Uterus (tissue), 4 donors: ENCODE results near the gene INAFM1. TPM values are rescaled to one million over a fixed set of nuclear protein-coding genes. Genes with fewer than 3 reads are reported as not detected.
A peak's percentile ranks its signal among the peaks of the same experiment; 100 is the strongest.
"Not testable (repeated sequence)": the region's sequence is repeated elsewhere in the genome, so short reads cannot be mapped to it uniquely, and the experiment has no call there.

Experiments used
- DNase-seq, 2 donors: peaks; one replicate each; pipeline ENCODE4 v3.0.0-alpha.2; 2019 to 2020
- H3K27ac ChIP-seq, 2 donors: fragments of 200-600 bp; sonication (generic); 1 replicate in 1 of 2; 2 replicates in 1 of 2; pipeline ENCODE4 v1.5.1; 2016 to 2018
- H3K27me3 ChIP-seq, 2 donors: fragments of 200-600 bp; sonication (generic); one replicate each; pipeline ENCODE4 v1.5.1; 2018 to 2019; ENCODE audit warnings: control low read depth in 1 of 2
- H3K36me3 ChIP-seq, 2 donors: fragments of 200-600 bp; sonication (generic); one replicate each; pipeline ENCODE4 v1.5.1; 2019; ENCODE audit warnings: control low read depth in 1 of 2
- H3K4me1 ChIP-seq, 2 donors: fragments of 200-600 bp; sonication (generic); one replicate each; pipeline ENCODE4 v1.5.1; 2018 to 2019; ENCODE audit warnings: control low read depth in 1 of 2
- H3K4me3 ChIP-seq, 2 donors: fragments of 200-600 bp; sonication (generic); 1 replicate in 1 of 2; 2 replicates in 1 of 2; pipeline ENCODE4 v1.5.1; 2018 to 2019; ENCODE audit warnings: mild to moderate bottlenecking in 1 of 2
- H3K9me3 ChIP-seq, 2 donors: fragments of 200-600 bp; sonication (generic); one replicate each; pipeline ENCODE4 v1.5.1; 2019; ENCODE audit warnings: control low read depth in 1 of 2
- POLR2A ChIP-seq, 2 donors: fragments of 450-650 bp; IDR thresholded peaks; one replicate each; pipeline ENCODE4 v1.6.1; 2016; ENCODE audit warnings: antibody characterized with exemption in 2 of 2, mild to moderate bottlenecking in 1 of 2, moderate library complexity in 1 of 2
- intact Hi-C: fragments of 100-400 bp; cut with DNase I; formaldehyde crosslinking; loops from one replicate; pipeline ENCODE4 v1.15.1; 2023; ENCODE audit warnings: low total_unique reads
- total RNA-seq, 4 donors: library from RNA; depleted of rRNA in 3 of 4; stranded (reverse); fragments of >200 nt in 3 of 4; gene quantifications; one replicate each; pipeline versions ENCODE4 v1.1.0 to v1.2.4, GENCODE V29; 2014 to 2023
- TF ChIP-seq, protein P1 (sequence below), 4 experiments: fragments of 200-600 bp in 2 of 4; fragments of 450-650 bp in 2 of 4; sonication (generic) in 2 of 4; IDR thresholded peaks; one replicate each; pipeline ENCODE4 v1.5.1; 2016 to 2019; ENCODE audit warnings: antibody characterized with exemption in 4 of 4, mild to moderate bottlenecking in 2 of 4, moderate library complexity in 1 of 4
- donor health status: DM: yes; HTN: yes; CAD: no.

INAFM1 gene
- total RNA-seq, 4 donors from 2014 or later = 2.8 to 39.5 (median 13.5) TPM

DNA sequence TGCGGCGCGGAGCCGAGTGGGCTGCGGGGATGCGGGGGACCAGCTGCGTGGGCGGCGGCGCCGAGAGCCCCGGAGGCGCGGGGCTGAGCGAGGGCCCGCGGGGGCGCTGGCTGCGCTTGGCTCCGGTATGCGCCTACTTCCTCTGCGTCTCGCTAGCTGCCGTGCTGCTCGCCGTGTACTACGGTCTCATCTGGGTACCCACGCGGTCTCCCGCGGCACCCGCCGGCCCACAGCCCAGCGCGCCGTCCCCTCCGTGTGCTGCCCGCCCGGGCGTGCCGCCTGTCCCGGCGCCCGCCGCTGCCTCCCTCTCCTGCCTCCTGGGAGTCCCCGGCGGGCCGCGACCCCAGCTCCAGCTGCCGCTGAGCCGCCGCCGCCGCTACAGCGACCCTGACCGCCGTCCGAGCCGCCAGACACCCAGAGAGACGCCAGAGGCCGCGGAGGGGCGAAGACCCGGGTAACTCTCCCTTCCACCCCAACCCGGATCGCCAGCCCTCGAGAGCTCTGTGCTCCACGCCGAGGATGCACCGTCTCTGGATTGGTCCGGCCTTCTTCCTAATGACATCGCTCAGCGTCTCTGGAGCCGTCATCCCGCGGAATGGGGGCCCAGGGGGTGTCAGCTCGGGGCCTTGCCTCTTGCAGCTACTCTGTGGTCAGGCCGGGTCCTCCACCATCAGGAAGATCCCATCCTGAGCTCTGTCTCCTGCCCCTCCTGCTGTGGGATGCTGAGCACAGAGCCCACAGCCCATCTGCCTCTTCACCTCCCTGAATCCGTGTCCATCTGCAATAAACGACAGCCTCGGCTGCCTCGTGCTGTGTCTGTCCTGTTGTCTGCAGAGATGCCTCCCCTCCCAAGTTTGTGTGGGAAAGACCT, 441 bp downstream of the INAFM1 start:
- intact Hi-C loops = no loop called here
- H3K4me3 ChIP-seq = peak overlapping the region; percentile 30 to 61
- no peaks in the 10 kb centered on the region for H3K9me3 ChIP-seq
- H3K36me3 ChIP-seq = no peaks in the 10 kb centered on the region
- H3K27me3 ChIP-seq = no peaks in the 10 kb centered on the region
- TF ChIP-seq, protein P1, sequence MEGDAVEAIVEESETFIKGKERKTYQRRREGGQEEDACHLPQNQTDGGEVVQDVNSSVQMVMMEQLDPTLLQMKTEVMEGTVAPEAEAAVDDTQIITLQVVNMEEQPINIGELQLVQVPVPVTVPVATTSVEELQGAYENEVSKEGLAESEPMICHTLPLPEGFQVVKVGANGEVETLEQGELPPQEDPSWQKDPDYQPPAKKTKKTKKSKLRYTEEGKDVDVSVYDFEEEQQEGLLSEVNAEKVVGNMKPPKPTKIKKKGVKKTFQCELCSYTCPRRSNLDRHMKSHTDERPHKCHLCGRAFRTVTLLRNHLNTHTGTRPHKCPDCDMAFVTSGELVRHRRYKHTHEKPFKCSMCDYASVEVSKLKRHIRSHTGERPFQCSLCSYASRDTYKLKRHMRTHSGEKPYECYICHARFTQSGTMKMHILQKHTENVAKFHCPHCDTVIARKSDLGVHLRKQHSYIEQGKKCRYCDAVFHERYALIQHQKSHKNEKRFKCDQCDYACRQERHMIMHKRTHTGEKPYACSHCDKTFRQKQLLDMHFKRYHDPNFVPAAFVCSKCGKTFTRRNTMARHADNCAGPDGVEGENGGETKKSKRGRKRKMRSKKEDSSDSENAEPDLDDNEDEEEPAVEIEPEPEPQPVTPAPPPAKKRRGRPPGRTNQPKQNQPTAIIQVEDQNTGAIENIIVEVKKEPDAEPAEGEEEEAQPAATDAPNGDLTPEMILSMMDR (IDR thresholded peaks at IDR 0.05) = peak in 1 of 4 experiments; percentile 22
- peak; percentile 5 to 30 for TF ChIP-seq POLR2A (IDR thresholded peaks at IDR 0.05)
- peaks cover 3 to 16% of the 10 kb centered on the region in 2 donors for H3K4me1 ChIP-seq
- peak; percentile 57 to 62 for DNase-seq
- H3K27ac ChIP-seq = peak overlapping the region; percentile 88 to 93

DNA sequence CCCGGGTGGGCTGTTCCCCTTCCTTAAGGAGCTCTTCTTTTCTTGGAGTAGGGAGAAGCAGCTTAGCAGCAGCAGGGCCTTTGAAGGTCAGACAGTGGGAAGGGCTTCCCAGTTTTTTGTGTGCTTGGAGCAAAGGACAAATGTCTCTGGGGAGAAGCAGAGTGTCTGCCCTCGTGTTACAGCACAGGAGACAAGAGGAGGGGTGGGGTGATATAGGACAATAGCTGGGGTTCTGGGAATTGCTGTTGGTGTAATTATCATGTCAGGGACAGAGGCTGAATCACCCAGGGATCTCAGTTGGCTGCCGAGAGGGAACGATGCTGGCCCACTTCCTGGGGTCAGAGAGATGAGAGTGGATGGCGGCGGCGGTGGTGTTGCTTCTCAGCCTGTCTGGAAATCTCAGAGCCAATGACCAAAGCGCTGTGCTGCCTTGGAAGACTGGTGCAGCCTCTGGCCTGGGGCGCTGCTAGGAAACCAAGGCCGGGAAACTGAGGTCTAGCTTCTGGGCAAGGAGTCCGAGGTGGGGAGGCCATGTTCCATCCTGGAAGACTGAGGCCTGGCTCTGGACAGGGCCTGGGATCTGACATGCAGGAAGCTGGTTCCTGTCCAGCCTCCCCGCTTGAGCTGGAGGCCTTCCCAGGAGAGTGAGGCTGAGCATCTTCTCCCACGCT, 1.2 kb downstream of the INAFM1 start:
- peak; percentile 76 to 84 for DNase-seq
- H3K27ac ChIP-seq = peak overlapping the region; percentile 88 to 93
- H3K4me1 ChIP-seq = peaks cover 3 to 16% of the 10 kb centered on the region in 2 donors
- peak overlapping the region; percentile 30 to 61 for H3K4me3 ChIP-seq
- H3K27me3 ChIP-seq = no peaks in the 10 kb centered on the region
- H3K36me3 ChIP-seq = no peaks in the 10 kb centered on the region
- intact Hi-C loops = no loop called here
- H3K9me3 ChIP-seq = no peaks in the 10 kb centered on the region
- TF ChIP-seq, protein P1 (IDR thresholded peaks at IDR 0.05) = no peak
- TF ChIP-seq POLR2A (IDR thresholded peaks at IDR 0.05) = no peak

DNA sequence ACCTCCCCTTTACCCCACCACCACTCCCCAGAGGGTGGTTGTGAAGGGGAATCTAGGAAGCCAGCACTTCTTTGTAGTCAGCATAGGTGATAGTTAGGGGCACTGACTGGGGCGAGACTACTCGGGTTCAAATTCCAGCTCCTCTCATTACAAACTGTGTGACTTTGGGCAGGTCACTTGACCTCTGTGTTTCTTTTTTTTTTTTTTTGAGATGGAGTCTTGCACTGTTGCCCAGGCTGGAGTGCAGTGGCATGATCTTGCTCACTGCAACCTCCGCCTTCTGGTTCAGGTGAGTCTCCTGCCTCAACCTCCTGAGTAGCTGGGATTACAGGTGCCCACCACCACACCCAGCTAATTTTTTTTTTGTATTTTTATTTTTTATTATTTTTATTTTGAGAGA, 1.8 kb downstream of the INAFM1 start:
- Histone ChIP-seq H3K27ac (peak overlapping the region; percentile 88 to 93), H3K4me1 (peaks cover 3 to 16% of the 10 kb centered on the region in 2 donors)
- H3K36me3 ChIP-seq, H3K9me3 ChIP-seq, H3K27me3 ChIP-seq, DNase-seq, intact Hi-C loops, H3K4me3 ChIP-seq: not testable (repeated sequence)

DNA sequence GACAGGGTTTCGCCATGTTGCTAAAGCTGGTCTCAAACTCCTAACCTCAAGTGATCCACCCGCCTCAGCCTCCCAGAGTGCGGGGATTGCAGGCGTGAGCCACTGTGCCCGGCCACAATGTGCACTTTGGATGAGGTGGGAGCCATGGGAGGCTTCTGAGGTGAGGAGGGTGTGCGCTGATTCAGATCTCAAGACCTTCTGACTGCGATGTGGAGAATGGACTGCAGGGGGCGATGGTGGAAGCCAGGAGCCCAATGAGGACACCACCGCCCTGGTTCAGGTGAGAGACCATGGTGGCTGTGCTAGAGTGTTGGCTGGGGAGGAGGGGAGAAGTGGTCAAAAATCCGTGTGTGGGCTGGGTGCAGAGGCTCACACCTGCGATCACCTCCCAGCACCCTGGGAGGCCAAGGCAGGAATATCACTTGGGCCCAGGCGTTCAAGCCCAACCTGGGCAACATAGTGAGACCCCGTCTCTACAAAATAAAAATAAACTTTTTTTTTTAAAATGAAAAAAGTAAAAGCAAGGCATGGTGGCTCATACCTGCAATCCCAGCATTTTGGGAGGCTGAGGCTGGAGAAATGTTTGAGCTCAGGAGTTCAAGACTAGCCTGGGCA, 5.6 kb downstream of the INAFM1 start:
- peaks cover 3 to 12% of the 10 kb centered on the region in 2 donors for H3K4me1 ChIP-seq
- TF ChIP-seq, protein P1 (IDR thresholded peaks at IDR 0.05) = no peak
- no peak for TF ChIP-seq POLR2A (IDR thresholded peaks at IDR 0.05)
- no peaks in the 10 kb centered on the region for H3K9me3 ChIP-seq
- no peak overlapping the region for H3K27ac ChIP-seq
- H3K4me3 ChIP-seq = no peak overlapping the region
- peak; percentile 36 for DNase-seq
- no peaks in the 10 kb centered on the region for H3K27me3 ChIP-seq
- intact Hi-C loops = loop anchor here (10.0 kb wide), 1 partner anchor 415 kb away; no protein-coding TSS in a partner anchor
- no peaks in the 10 kb centered on the region for H3K36me3 ChIP-seq

DNA sequence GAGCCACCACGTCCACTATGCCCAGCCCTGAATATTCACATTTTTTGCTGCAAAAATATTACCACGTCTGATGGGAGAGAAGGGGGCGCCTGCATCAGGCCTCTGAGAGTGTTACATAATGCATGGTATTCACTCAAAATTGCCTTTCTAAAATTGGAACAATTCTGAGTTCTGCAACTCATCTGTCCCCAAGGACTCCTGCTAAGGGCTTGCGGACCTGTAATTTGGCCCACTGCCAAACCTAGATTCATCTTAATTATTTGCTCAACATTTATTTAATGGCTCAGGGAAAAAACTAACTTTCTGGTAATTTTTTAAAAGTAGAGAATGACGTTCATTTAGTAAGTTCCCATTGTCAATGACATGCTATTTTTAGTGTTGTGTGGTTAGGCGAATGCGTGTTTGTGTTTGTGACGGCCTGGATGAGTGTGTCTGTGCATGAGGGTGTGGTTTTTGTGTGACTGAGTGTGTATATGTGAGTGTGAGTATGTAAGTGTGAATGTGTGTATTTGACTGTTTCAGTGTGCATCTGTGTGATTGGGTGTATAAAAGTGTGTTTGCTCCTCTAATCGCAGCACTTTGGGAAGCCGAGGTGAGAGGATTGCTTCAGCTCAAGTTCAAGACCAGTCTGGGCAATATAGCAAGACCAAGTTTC, 8.8 kb downstream of the INAFM1 start:
- TF ChIP-seq, protein P1 (IDR thresholded peaks at IDR 0.05) = no peak
- TF ChIP-seq POLR2A (IDR thresholded peaks at IDR 0.05) = no peak
- Histone ChIP-seq H3K4me1 (no peaks in the 10 kb centered on the region), H3K27me3 (no peaks in the 10 kb centered on the region), H3K9me3 (no peaks in the 10 kb centered on the region), H3K27ac (no peak overlapping the region), H3K4me3 (no peak overlapping the region), H3K36me3 (no peaks in the 10 kb centered on the region)
- intact Hi-C loops = loop anchor here (10.0 kb wide), 1 partner anchor 411 kb away; no protein-coding TSS in a partner anchor
- DNase-seq = no peak
